ENCODE measurements around the gene SLC38A3. TPM values are rescaled to one million over a fixed set of nuclear protein-coding genes. Genes with fewer than 3 reads are reported as not detected.

Gene SLC38A3
- total RNA-seq, result 0.40 TPM in 1 of 2 replicates, not detected in the other

DNA sequence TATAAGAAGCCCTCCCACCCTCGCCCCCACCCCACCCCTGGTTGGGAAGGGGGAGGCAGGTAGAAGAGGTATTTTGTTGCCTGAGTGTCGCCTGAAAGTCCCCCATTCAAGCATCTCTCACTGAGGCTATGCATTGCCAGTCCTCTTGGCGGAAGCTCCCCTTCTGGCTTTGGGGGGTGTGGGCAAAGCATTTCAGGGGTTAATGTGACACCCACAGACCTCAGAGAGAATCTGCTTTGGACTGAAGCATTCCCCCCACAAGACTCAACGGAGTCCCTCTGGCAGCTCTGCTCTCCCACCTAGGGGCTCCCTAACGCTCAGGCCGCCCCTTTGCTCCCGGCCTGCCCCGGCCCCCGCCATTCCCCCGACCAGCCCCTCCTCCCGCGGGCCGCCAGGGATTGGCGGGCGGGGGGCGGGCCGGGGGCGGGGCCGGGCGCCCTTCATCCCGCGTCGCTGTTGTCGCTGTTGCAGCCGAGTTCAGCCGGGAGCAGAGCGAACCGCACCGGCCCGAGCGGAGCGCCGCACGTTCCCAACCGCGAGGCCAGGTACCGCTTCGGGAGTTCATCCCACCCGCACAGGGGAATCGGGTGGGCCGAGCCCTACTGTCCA is at the start of gene SLC38A3:
TSS of gene SLC38A3 (plus strand) at position 468 of the 609 bp plus-strand sequence. CDS start 8,929 bp downstream, outside the sequence.

DNA sequence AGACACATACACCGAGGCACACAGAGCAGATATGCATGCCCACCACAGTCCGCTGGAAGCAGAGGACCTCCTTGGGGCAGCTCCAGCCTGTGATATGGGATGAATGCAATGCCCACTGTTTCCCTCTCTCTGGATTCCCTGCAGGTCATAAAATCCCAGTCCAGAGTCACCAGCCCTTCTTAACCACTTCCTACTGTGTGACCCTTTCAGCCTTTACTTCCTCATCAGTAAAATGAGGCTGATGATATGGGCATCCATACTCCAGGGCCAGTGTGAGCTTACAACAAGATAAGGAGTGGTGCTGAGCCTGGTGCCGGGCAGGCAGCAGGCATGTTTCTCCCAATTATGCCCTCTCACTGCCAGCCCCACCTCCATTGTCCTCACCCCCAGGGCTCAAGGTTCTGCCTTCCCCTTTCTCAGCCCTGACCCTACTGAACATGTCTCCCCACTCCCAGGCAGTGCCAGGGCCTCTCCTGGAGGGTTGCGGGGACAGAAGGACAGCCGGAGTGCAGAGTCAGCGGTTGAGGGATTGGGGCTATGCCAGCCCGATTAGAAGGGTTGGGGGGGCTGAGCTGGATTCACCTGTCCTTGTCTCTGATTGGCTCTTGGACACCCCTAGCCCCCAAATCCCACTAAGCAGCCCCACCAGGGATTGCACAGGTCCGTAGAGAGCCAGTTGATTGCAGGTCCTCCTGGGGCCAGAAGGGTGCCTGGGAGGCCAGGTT is 14.0 kb upstream of the SLC38A3 start, which contains the start of gene GNAT1:
TSS of gene GNAT1 (plus strand) at position 675 of the 725 bp plus-strand sequence. CDS start 116 bp downstream, outside the sequence.

DNA sequence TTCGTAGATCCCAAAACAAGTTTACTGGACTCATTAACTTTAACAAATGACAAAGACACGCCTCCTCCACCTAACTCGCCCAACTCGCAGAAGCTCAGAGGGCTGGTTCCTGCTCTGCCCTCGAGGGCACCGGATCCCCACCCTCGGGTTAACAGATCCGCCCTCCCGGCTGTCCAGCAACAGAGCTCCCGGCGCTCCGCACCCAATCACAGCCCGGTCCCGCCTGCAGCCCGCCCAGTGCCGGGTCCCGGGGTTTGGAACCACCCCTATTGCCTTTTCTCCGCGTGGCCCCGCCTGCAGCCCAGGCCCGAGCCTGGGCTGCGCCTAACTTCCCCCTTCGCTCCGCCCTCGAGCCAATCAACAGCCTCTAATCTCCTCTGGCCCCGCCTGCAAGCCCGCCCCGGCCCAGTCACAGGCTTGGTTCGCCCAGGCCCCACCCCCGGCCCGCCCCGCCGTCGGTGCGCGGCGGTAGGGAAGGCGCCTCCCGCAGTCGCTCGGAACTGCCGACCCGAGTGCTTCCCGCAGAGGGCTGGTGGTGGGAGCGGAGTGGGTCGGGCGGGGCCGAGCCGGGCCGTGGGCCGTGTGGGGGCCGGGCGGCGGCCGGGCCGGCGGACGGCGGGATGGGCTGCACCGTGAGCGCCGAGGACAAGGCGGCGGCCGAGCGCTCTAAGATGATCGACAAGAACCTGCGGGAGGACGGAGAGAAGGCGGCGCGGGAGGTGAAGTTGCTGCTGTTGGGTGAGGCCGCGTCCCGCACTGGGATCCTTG is 30.8 kb downstream of the SLC38A3 start, which contains the start of gene GNAI2:
TSS of gene GNAI2 (plus strand) at position 489 of the 768 bp plus-strand sequence. CDS start at position 621, 132 bp downstream.

DNA sequence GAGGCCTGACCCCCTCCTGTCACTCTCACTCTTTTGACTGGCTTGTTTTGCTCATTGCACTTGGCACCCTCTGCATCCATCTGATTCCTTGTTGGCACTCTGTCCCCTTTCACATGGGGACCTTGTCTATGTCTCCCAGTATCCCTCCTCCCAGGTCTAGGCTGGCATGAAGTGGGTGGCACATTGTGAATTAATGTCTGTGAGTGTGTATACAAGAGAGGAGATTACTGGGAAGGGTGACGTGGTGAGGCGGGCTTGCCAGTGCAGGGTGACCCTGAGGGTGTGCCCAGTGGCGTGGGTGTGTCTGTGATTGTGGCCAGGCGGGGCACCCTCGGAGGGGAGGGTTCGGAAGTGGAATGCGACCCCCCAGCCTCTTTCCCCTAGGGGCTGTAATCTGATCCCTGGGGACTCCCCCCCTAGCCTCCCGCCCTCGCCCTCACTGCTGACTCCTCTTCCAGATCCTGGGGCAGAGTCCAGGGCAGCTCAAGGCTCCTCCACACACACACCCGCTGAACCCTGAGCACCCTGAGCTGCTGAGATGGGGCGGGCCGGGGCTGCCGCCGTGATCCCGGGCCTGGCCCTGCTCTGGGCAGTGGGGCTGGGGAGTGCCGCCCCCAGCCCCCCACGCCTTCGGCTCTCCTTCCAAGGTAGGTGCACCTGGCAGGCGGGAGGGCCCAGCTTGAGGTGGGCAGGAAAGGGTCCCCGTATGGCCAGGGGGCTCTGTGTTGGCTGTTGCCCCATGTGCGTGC is 63.8 kb downstream of the SLC38A3 start, which contains the start of gene SEMA3B:
TSS of gene SEMA3B (plus strand) at position 445 of the 749 bp plus-strand sequence. CDS start at position 539, 94 bp downstream.

Other genes starting within 250 kb of the SLC38A3 start
- gene RBM5, start 116.4 kb upstream of the SLC38A3 start, total RNA-seq, result 34.4 and 89.8 TPM in 2 replicates
- 12.4 and 40.2 TPM in 2 replicates for gene SEMA3F, start 49.9 kb upstream of the SLC38A3 start, total RNA-seq
- gene GNAT1, start 13.7 kb upstream of the SLC38A3 start, total RNA-seq, result not detected in 2 replicates
- gene GNAI2, start 30.9 kb downstream of the SLC38A3 start, total RNA-seq, result 137 and 271 TPM in 2 replicates
- 3.1 and 26.3 TPM in 2 replicates for gene SEMA3B, start 63.9 kb downstream of the SLC38A3 start, total RNA-seq
- not detected in 2 replicates for gene LSMEM2, start 73.8 kb downstream of the SLC38A3 start, total RNA-seq
- 39.0 and 86.2 TPM in 2 replicates for gene IFRD2, start 87.2 kb downstream of the SLC38A3 start, total RNA-seq
- gene HYAL3, start 94.1 kb downstream of the SLC38A3 start, total RNA-seq, result 7.4 and 13.4 TPM in 2 replicates
- gene NAA80, start 94.1 kb downstream of the SLC38A3 start, total RNA-seq, result 12.3 and 14.3 TPM in 2 replicates
- 1.3 and 4.5 TPM in 2 replicates for gene HYAL1, start 98.3 kb downstream of the SLC38A3 start, total RNA-seq
- 68.3 and 88.3 TPM in 2 replicates for gene HYAL2, start 117.5 kb downstream of the SLC38A3 start, total RNA-seq
- gene TUSC2, start 123.0 kb downstream of the SLC38A3 start, total RNA-seq, result 17.6 and 45.5 TPM in 2 replicates
- gene RASSF1, start 135.6 kb downstream of the SLC38A3 start, total RNA-seq, result 31.2 and 42.7 TPM in 2 replicates
- gene ZMYND10, start 140.5 kb downstream of the SLC38A3 start, total RNA-seq, result 0.48 and 1.4 TPM in 2 replicates
- gene NPRL2, start 145.5 kb downstream of the SLC38A3 start, total RNA-seq, result 15.4 and 16.0 TPM in 2 replicates
- 29.9 and 33.4 TPM in 2 replicates for gene CYB561D2, start 145.6 kb downstream of the SLC38A3 start, total RNA-seq
- 59.6 and 74.7 TPM in 2 replicates for gene TMEM115, start 154.2 kb downstream of the SLC38A3 start, total RNA-seq

Data from epithelial cell of alveolus of lung (primary cell).